Glutamatergic neuron (in vitro differentiated cells): Measurements from ENCODE around the gene PI16. TPM values are rescaled to one million over a fixed set of nuclear protein-coding genes. Genes with fewer than 3 reads are reported as not detected.
A peak's percentile ranks its signal among the peaks of the same experiment; 100 is the strongest.

ENCODE experiments used
- DNase-seq: peaks from one replicate; pipeline ENCODE4 v3.0.0; 2022
- H3K27ac Mint-ChIP-seq: one replicate; pipeline ENCODE4 v1.8.0; 2020; ENCODE audit warnings: mild to moderate bottlenecking, mixed read lengths, inconsistent platforms; ENCODE audit not compliant: unreplicated experiment
- H3K27me3 Mint-ChIP-seq: one replicate; pipeline ENCODE4 v1.8.0; 2020; ENCODE audit warnings: mild to moderate bottlenecking, moderate library complexity, mixed read lengths, inconsistent platforms; ENCODE audit not compliant: unreplicated experiment
- H3K36me3 Mint-ChIP-seq: one replicate; pipeline ENCODE4 v1.8.0; 2020; ENCODE audit warnings: mild to moderate bottlenecking, mixed read lengths, inconsistent platforms; ENCODE audit not compliant: unreplicated experiment
- H3K4me1 Mint-ChIP-seq: one replicate; pipeline ENCODE4 v1.8.0; 2020; ENCODE audit warnings: mild to moderate bottlenecking, low read depth, mixed read lengths, inconsistent platforms; ENCODE audit not compliant: unreplicated experiment
- H3K4me3 Mint-ChIP-seq: one replicate; pipeline ENCODE4 v1.8.0; 2020; ENCODE audit warnings: mild to moderate bottlenecking, mixed read lengths, inconsistent platforms; ENCODE audit not compliant: unreplicated experiment
- H3K9me3 Mint-ChIP-seq: one replicate; pipeline ENCODE4 v1.8.0; 2020; ENCODE audit warnings: mild to moderate bottlenecking, moderate library complexity, mixed read lengths, inconsistent platforms; ENCODE audit not compliant: unreplicated experiment
- total RNA-seq: library from RNA; stranded (reverse); fragmentation: NEBNext Ultra II Directional; extraction: Animal tissue kit (Norgen Biotek cat#: 25700); gene quantifications from one replicate; pipeline ENCODE4 v1.2.1, GENCODE V29; 2021; ENCODE audit not compliant: unreplicated experiment
- TF ChIP-seq, protein P1 (sequence below): fragments of 200-600 bp; sonication (generic); IDR thresholded peaks from one replicate; pipeline ENCODE4 v1.5.0; 2021; ENCODE audit not compliant: partially characterized antibody, unreplicated experiment

Gene PI16
- total RNA-seq, 1 donor from 2014 or later, result not detected

GRCh38 chr6:36927691-36928546, 26.6 kb upstream of the PI16 start:
- peaks cover 2% of the 10 kb centered on the region for H3K9me3 Mint-ChIP-seq
- peak overlapping the region; percentile 43 for H3K4me3 Mint-ChIP-seq
- H3K27ac Mint-ChIP-seq, result peak overlapping the region; percentile 79
- H3K4me1 Mint-ChIP-seq, result peaks cover 19% of the 10 kb centered on the region
- peak; percentile 18 for DNase-seq
- H3K36me3 Mint-ChIP-seq, result peaks cover 7% of the 10 kb centered on the region
- TF ChIP-seq, protein P1, sequence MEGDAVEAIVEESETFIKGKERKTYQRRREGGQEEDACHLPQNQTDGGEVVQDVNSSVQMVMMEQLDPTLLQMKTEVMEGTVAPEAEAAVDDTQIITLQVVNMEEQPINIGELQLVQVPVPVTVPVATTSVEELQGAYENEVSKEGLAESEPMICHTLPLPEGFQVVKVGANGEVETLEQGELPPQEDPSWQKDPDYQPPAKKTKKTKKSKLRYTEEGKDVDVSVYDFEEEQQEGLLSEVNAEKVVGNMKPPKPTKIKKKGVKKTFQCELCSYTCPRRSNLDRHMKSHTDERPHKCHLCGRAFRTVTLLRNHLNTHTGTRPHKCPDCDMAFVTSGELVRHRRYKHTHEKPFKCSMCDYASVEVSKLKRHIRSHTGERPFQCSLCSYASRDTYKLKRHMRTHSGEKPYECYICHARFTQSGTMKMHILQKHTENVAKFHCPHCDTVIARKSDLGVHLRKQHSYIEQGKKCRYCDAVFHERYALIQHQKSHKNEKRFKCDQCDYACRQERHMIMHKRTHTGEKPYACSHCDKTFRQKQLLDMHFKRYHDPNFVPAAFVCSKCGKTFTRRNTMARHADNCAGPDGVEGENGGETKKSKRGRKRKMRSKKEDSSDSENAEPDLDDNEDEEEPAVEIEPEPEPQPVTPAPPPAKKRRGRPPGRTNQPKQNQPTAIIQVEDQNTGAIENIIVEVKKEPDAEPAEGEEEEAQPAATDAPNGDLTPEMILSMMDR, result no peak
- H3K27me3 Mint-ChIP-seq, result peaks cover 2% of the 10 kb centered on the region

- H3K36me3 Mint-ChIP-seq, result peaks cover 7% of the 10 kb centered on the region
- H3K27ac Mint-ChIP-seq, result peak overlapping the region; percentile 28
- TF ChIP-seq, protein P1, result no peak
- peaks cover 2% of the 10 kb centered on the region for H3K27me3 Mint-ChIP-seq
- H3K4me1 Mint-ChIP-seq, result peaks cover 19% of the 10 kb centered on the region
- H3K4me3 Mint-ChIP-seq, result no peak overlapping the region
- DNase-seq, result peak; percentile 37
- H3K9me3 Mint-ChIP-seq, result peaks cover 2% of the 10 kb centered on the region
Measured at GRCh38 chr6:36928547-36928918, 26.0 kb upstream of the PI16 start.

GRCh38 chr6:36929152-36929551, 25.4 kb upstream of the PI16 start:
- peaks cover under 1% of the 10 kb centered on the region for H3K27me3 Mint-ChIP-seq
- peak; percentile 29 for DNase-seq
- H3K4me3 Mint-ChIP-seq, result no peak overlapping the region
- H3K4me1 Mint-ChIP-seq, result peaks cover 19% of the 10 kb centered on the region
- H3K36me3 Mint-ChIP-seq, result peaks cover 7% of the 10 kb centered on the region
- TF ChIP-seq, protein P1, result no peak
- peaks cover 2% of the 10 kb centered on the region for H3K9me3 Mint-ChIP-seq
- H3K27ac Mint-ChIP-seq, result peak overlapping the region; percentile 84

DNA sequence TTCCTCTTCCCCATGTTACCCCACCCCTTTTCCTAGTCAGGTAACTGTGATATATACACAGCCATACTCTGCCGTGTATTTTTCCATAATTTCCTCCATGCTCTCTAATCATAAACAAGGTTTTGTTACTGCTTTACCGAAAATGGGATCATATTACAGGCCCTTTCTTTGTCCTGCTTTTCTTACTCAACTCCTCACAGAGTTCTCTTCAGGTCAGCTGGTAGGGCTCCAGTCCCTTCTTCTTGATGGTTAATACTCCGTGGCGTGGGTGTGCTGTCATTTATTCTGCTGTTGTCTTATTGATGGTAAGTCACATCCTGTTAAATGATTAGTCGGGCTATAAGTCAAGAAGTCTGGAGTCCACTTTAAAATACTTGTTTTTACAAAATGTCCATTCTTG, 24.9 kb upstream of the PI16 start:
- H3K4me1 Mint-ChIP-seq, result peaks cover 19% of the 10 kb centered on the region
- H3K27ac Mint-ChIP-seq, result peak overlapping the region; percentile 84
- H3K36me3 Mint-ChIP-seq, result peaks cover 7% of the 10 kb centered on the region

GRCh38 chr6:36930483-36930882, 24.1 kb upstream of the PI16 start:
- TF ChIP-seq, protein P1, result no peak
- no peak for DNase-seq
- H3K4me1 Mint-ChIP-seq, result peaks cover 19% of the 10 kb centered on the region
- H3K4me3 Mint-ChIP-seq, result no peak overlapping the region
- peaks cover 2% of the 10 kb centered on the region for H3K9me3 Mint-ChIP-seq
- H3K36me3 Mint-ChIP-seq, result no peaks in the 10 kb centered on the region
- no peaks in the 10 kb centered on the region for H3K27me3 Mint-ChIP-seq
- H3K27ac Mint-ChIP-seq, result no peak overlapping the region

More for the DNA sequence above, 24.9 kb upstream of the PI16 start:
- H3K27me3 Mint-ChIP-seq, result no peaks in the 10 kb centered on the region
- no peak for DNase-seq
- TF ChIP-seq, protein P1, result no peak
- peak overlapping the region; percentile 53 for H3K4me3 Mint-ChIP-seq
- H3K9me3 Mint-ChIP-seq, result peaks cover 2% of the 10 kb centered on the region
